HCEC 1CT (cell line): ENCODE data around the gene DDX54.
"Not testable (repeated sequence)": the region's sequence is repeated elsewhere in the genome, so short reads cannot be mapped to it uniquely, and the experiment has no call there.

ENCODE experiments used
- DNase-seq: peaks from one replicate; pipeline ENCODE4 v3.0.0-alpha.2; 2017

Gene DDX54

GRCh38 chr12:113214895-113215400 lies 29.7 kb upstream of the DDX54 start:
- peak; percentile 99 for DNase-seq

- DNase-seq = no peak
Observed at GRCh38 chr12:113211160-113211559, 25.9 kb upstream of the DDX54 start.

- no peak for DNase-seq
Observed at GRCh38 chr12:113208041-113208934, 23.0 kb upstream of the DDX54 start.

- DNase-seq = no peak
Observed at GRCh38 chr12:113207613-113208040, 22.3 kb upstream of the DDX54 start.

- not testable (repeated sequence) for DNase-seq
Observed at GRCh38 chr12:113206802-113207201, 21.5 kb upstream of the DDX54 start.

- DNase-seq = no peak
Observed at GRCh38 chr12:113204804-113205203, 19.5 kb upstream of the DDX54 start.

- peak; percentile 54 for DNase-seq
Observed at GRCh38 chr12:113203852-113204760, 18.8 kb upstream of the DDX54 start.

- DNase-seq = no peak
Observed at GRCh38 chr12:113202300-113203075, 17.2 kb upstream of the DDX54 start.

- no peak for DNase-seq
Observed at GRCh38 chr12:113201187-113202177, 16.2 kb upstream of the DDX54 start.

GRCh38 chr12:113200021-113200797 lies 14.9 kb upstream of the DDX54 start:
- no peak for DNase-seq

- DNase-seq = no peak
Observed at GRCh38 chr12:113198296-113198695, 13.0 kb upstream of the DDX54 start.

GRCh38 chr12:113197518-113198077 lies 12.3 kb upstream of the DDX54 start:
- DNase-seq = no peak

- peak; percentile 82 for DNase-seq
Observed at GRCh38 chr12:113196990-113197389, 11.7 kb upstream of the DDX54 start.

- no peak for DNase-seq
Observed at GRCh38 chr12:113196582-113196981, 11.3 kb upstream of the DDX54 start.

- DNase-seq = no peak
Observed at GRCh38 chr12:113195598-113195997, 10.3 kb upstream of the DDX54 start.

GRCh38 chr12:113194971-113195391 lies 9.7 kb upstream of the DDX54 start:
- DNase-seq = peak; percentile 85

- DNase-seq = no peak
Observed at GRCh38 chr12:113191227-113191626, 5.9 kb upstream of the DDX54 start.

- peak; percentile 26 for DNase-seq
Observed at GRCh38 chr12:113190761-113191160, 5.5 kb upstream of the DDX54 start.

GRCh38 chr12:113189361-113189760 lies 4.1 kb upstream of the DDX54 start:
- no peak for DNase-seq
